IPS DF 4.7 (cell line): Measurements from ENCODE around the gene RCOR2.

Experiments used
- DNase-seq: peaks from one replicate; pipeline ENCODE4 v3.0.0-alpha.2; 2013; ENCODE audit warnings: low spot score; ENCODE audit errors: extremely low read depth

Gene RCOR2

GRCh38 chr11:63923319-63923718, 6.4 kb upstream of the RCOR2 start:
- DNase-seq: no peak

GRCh38 chr11:63922673-63923192, 5.8 kb upstream of the RCOR2 start:
- DNase-seq: no peak

- no peak for DNase-seq
Observed at GRCh38 chr11:63920939-63921417, 4.0 kb upstream of the RCOR2 start.

DNA sequence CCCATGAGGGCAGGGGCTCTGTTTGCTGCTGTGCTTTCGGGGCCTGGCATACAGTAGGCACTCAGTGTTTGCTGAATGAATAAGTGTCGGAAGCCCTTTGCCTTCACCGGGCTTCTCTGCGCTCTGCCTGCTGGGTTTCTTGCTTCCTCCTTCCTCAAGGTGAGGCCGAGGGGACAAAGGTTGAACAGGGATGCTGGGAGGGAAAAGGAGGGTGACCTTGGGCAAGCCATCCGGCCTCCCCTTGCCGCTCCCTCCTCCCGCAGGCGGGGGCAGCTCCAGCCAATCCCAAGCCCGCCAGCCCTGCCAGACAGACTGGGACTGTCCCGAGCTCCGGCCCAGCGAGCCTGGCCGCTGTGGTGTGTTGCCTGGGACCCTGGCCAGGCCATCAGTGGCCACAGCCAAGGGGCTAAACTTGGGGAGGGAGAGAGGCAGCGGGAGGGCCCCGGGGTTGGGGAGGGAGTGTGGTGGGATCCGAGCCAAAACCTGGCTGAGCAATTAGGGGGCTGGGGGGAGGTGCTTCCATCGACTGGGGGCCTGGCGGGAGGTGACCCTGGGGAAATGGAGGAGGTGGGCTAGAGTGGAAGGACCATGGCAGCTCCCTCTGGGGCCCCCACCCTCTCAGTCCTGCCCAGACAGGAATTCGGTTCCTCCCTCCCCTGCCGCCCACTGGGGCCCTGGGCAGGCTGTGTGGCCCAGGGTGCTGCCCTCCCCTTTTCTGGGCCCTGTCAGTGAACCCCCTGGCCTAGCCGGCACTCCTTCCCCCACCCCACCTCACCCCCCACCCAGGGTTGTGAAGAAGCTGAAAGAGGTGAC, 3.4 kb upstream of the RCOR2 start:
- no peak for DNase-seq

DNA sequence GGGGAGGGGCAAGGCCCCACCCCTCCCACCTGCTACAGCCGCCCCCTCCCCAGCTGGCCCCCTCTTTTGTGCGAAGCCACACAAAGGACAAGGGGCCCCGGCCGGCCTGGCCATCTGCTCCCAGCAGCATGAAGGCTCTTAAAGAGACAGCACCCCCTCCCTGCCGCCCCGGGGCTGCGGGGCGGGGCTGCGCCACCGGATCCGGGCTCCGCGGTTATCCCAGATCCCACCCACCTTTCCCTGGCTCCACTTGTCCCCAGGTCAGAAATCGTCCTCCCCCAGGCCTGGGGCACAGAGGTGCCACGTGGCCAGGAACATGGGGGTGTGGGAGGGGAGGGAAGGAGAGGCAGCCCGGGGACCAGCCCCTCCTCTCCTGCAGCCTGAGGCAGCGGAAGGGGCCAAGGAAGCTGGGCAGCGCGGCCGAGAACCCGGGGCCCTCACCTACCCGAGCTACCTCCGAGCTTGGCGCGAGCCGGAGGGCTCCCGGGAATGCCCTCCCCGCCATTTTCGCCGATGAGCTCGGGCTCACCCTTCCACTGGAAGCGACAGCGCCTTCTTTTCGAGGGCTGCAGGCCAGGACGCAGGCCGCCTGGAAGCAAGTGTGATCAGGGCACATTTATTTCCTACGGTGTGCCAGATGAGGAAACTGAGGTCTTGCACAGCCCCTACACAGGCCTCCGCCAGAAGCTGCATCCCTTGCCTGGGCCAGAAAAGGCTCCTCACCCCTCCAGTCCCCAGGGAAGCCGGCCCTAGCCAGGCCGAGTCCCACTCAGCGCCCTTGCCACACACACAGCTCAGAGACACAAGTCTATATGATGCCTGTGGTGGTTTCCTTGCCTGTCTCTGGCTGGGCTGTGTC, 2.5 kb upstream of the RCOR2 start:
- DNase-seq: no peak

DNA sequence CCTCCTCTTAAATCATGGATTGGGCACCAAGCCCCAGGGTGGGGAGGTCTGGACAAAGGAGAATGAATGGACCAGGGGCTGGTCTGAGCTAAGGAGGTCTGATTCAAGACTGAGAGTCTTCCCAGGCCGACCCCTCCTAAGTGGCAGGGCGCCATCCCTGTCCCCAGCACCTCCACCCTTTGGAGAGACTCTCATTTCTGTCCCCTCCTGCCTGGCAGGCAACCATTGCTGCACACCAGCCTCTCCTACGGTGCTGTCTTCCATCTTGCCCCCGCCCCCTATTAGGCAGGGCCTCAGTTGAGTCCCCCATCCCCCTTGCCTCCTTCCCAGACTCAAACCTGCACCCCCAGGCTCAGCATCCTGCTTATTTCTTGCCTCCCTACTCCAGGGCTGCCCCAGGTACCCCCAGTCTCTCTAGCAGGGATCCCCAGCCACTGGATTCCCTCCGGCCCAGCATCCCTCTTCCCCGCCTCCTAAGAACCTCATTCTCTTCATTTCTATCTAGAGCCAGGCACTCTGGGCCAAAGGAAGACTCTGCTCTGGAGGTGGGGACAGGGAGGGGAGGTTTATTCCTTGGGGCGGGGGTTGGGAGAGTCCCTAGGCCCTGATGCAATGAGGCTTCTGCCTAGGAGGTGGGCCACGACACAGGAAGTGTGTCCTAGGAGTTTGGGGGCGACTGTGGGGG, 1.7 kb upstream of the RCOR2 start:
- no peak for DNase-seq

- no peak for DNase-seq
Observed at GRCh38 chr11:63917692-63918506, 935 bp upstream of the RCOR2 start.

- no peak for DNase-seq
Observed at GRCh38 chr11:63915961-63916836, 765 bp downstream of the RCOR2 start.

GRCh38 chr11:63914896-63915691, 1.9 kb downstream of the RCOR2 start:
- DNase-seq: no peak

- no peak for DNase-seq
Observed at GRCh38 chr11:63913866-63914830, 2.8 kb downstream of the RCOR2 start.

DNA sequence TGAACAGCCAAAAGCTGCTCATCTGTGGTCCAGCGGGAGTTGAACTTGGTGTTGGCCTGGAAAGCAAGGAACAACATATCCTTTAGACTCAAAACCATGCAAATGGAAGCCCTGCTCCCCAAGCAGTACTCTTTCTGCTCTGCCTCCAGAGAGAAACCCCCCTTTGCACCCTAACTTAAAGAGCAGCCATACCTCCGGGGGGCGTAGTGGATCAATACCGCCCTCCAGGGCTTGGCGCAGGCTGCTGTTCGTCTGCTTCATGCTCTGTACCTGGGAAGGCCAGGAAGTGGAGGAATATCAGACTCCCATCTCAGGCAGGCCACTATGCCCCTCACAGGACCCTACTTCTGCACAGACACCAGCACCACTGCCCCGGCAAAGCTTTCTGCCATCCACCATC, 4.3 kb downstream of the RCOR2 start:
- DNase-seq: no peak

DNA sequence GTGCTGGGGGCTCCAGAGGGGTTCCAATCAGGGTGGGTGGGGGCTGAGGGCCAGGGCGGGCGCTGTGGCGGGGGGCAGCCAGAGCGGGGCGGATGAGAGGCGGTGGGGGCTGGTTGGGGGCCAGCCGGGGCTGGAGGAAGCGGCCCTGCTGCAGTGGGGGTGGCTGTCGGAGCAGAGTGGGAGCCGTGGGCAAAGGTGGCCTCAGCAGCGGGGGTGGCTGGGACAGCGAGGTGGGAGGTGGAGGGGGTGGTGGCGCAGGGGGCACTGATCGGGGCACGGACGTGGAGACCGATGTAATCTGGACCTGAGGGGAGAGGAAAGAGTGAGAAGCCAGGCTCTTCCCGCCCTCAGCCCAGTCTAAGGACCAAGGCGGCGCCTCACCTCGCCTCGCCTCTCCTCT, 5.1 kb downstream of the RCOR2 start:
- no peak for DNase-seq

- no peak for DNase-seq
Observed at GRCh38 chr11:63911440-63911839, 5.5 kb downstream of the RCOR2 start.

GRCh38 chr11:63910675-63911074, 6.3 kb downstream of the RCOR2 start:
- DNase-seq: no peak

DNA sequence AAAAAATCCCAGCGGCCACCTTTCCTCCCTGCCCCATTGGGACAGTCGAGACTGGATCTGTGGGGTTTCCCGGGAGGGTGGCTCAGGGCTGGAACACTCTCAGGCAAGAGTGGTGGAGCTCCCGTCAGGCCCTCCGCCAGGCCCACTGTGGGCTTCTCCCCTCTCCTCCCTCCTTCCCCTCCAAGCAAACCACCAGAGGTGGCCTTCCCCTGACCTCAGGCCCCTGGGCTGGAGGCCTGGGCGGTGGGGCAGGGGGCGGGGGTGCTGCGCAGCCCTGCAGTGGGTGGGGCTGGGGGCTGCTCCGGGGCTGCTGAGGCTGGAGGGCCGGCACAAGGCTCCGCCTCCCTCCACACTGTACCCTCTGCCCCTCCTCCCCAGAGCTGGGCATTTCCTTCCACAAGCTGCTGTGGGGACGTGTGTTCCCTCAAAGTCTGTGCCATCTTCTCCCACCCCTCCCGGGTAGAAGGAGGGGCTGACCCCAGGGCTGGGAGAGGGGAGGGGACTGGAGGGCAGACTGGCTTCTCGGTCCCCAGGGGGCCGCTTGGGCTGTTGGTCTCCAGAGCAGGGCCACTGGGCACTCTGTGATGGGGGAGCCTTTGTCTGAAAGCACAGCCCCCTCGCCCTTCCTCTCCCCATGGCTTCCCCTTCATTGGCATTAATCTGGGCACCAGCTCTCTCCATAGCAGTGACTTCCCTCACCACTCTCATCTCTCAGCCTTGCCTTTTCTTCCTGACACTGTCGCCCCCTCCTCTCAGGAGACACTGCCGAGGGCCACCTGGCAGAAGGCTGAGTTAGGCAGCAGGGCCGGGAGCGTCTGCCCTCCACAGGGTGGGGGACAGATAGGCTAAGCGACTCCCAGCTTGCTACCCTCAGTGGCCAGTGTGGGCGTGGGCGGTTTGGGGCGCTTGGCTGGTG, 7.1 kb downstream of the RCOR2 start:
- DNase-seq: no peak

DNA sequence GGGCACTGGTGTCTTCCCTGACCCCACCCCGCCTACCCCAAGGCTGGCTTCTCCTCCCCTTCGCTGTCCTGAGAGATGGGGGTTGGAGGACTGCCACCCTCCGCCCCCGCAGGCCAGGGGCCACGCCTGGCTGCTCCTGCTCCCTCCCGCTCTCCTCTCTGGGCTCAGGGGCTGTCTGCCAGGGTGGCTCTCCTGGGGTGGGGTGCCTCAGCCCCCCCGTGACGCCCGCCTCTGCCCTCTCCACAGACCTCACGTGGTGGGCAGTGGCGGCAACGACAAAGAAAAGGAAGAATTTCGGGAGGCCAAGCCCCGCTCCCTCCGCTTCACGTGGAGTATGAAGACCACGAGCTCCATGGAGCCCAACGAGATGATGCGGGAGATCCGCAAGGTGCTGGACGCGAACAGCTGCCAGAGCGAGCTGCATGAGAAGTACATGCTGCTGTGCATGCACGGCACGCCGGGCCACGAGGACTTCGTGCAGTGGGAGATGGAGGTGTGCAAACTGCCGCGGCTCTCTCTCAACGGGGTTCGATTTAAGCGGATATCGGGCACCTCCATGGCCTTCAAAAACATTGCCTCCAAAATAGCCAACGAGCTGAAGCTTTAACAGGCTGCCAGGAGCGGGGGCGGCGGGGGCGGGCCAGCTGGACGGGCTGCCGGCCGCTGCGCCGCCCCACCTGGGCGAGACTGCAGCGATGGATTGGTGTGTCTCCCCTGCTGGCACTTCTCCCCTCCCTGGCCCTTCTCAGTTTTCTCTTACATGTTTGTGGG, 8.1 kb downstream of the RCOR2 start:
- no peak for DNase-seq
